Measurements from ENCODE around the gene TNFRSF19.

DNA sequence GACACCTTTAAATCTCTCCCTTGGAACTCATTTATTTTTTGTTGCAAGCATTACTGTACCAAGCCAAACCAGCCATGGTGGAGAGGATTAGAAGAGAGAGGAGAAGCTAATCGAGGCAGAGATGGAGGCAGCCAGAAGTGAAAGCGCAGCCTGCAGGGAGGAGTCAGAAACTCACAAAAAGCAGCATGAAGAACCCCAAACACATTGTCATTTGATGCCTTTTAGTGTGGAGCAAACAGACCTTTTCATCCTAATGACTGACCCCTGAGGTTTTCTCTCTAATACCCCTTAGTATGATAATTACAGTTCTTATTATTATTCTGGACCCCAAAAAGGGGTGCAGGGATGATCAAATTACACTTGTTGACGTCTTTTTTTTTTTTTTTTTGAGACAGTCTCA is 62.5 kb downstream of the TNFRSF19 start:
- TF ChIP-seq ZNF274 (IDR thresholded peaks at IDR 0.05; ENCODE audit: low read depth, low read length) (no peak), YY1 (IDR thresholded peaks at IDR 0.05; ENCODE audit: insufficient read depth, insufficient read length) (no peak)

All from NT2/D1 (cell line).